ENCODE measurements around the gene SET.

The SET gene

GRCh38 chr9:128713941-128714573, 25.0 kb downstream of the SET start:
- no peak for DNase-seq

- DNase-seq, result no peak
Measured at GRCh38 chr9:128714586-128715435, 25.8 kb downstream of the SET start.

- DNase-seq, result no peak
Measured at GRCh38 chr9:128715436-128715750, 26.4 kb downstream of the SET start.

GRCh38 chr9:128716581-128717254, 27.7 kb downstream of the SET start:
- DNase-seq, result no peak

GRCh38 chr9:128718047-128718446, 29.0 kb downstream of the SET start:
- no peak for DNase-seq

- no peak for DNase-seq
Measured at GRCh38 chr9:128718475-128718874, 29.5 kb downstream of the SET start.

- DNase-seq, result no peak
Measured at GRCh38 chr9:128719919-128720605, 31.0 kb downstream of the SET start.

GRCh38 chr9:128720841-128721486, 31.9 kb downstream of the SET start:
- no peak for DNase-seq

GRCh38 chr9:128721487-128722010, 32.5 kb downstream of the SET start:
- no peak for DNase-seq

GRCh38 chr9:128722380-128723351, 33.6 kb downstream of the SET start:
- DNase-seq, result no peak

- no peak for DNase-seq
Measured at GRCh38 chr9:128723352-128723865, 34.4 kb downstream of the SET start.

- peak; percentile 99 for DNase-seq
Measured at GRCh38 chr9:128723866-128724743, 35.1 kb downstream of the SET start, which contains the start of gene ZDHHC12. Gene ZDHHC12 (minus strand): TSS chr9:128724127. CDS start chr9:128724093, 34 bp downstream.

GRCh38 chr9:128724744-128725211, 35.8 kb downstream of the SET start:
- peak; percentile 19 for DNase-seq

- no peak for DNase-seq
Measured at GRCh38 chr9:128727640-128728248, 38.7 kb downstream of the SET start.

GRCh38 chr9:128728298-128728697, 39.3 kb downstream of the SET start:
- DNase-seq, result no peak

GRCh38 chr9:128729302-128729701, 40.3 kb downstream of the SET start:
- DNase-seq, result no peak

- DNase-seq, result no peak
Measured at GRCh38 chr9:128729766-128730517, 40.9 kb downstream of the SET start.

GRCh38 chr9:128731093-128731492, 42.1 kb downstream of the SET start:
- no peak for DNase-seq

- no peak for DNase-seq
Measured at GRCh38 chr9:128731691-128732090, 42.7 kb downstream of the SET start.
